GM18858 (cell line): ENCODE results near the gene ZNF765.
"Not testable (repeated sequence)": the region's sequence is repeated elsewhere in the genome, so short reads cannot be mapped to it uniquely, and the experiment has no call there.

Experiments
- ATAC-seq: cut with Tn5 transposase; IDR thresholded peaks from one replicate; pipeline ENCODE4 v1.9.1; 2021; ENCODE audit not compliant: unreplicated experiment

The ZNF765 gene

GRCh38 chr19:53475470-53475869, 80.5 kb downstream of the ZNF765 start:
- not testable (repeated sequence) for ATAC-seq
